DMS114 treated with DMSO at 0.1 percent for 48 hours (cell line): ENCODE measurements around the gene ERBIN.

Source experiments
- DNase-seq: peaks from one replicate; lab custom pipeline; 2025; ENCODE audit not compliant: unreplicated experiment; lab: John Stamatoyannopoulos, UW

Gene ERBIN

DNA sequence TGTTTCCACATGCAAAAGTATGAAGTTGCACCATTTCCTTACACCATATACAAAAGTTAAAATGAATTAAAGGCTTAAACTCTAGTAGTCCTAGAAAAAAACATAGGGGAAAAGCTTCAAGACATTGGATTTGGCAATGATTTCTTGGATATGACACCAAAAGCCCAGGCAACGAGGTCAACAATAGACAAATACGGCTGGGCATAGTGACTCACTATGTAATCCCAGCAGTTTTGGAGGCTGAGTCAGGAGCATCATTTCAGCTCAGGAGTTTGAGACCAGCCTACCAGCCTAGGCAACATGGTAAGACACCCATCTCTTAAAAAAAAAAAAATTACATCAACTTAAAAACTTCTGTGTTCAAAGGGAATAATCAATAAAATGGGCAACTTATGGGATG is 186.8 kb downstream of the ERBIN start:
- DNase-seq = no peak

DNA sequence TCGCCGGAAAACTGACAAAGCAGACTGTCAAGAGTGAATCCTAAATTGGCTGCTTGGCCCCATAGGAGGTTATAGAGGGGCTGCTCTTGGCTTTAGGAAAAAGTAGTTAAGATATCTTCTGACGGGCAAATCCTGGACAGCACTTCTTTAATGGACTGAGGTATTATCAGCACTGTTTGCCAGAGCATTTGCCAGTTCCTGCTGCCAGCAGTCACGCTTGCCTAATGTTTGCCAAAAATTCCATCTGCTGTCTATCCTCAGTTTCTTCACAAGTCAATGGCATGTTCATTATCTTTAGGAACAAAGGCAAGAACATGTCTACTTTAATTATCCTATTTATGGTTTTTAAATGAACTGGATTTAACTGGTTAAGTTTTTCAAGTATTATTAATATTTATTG is 191.9 kb downstream of the ERBIN start:
- DNase-seq = no peak

DNA sequence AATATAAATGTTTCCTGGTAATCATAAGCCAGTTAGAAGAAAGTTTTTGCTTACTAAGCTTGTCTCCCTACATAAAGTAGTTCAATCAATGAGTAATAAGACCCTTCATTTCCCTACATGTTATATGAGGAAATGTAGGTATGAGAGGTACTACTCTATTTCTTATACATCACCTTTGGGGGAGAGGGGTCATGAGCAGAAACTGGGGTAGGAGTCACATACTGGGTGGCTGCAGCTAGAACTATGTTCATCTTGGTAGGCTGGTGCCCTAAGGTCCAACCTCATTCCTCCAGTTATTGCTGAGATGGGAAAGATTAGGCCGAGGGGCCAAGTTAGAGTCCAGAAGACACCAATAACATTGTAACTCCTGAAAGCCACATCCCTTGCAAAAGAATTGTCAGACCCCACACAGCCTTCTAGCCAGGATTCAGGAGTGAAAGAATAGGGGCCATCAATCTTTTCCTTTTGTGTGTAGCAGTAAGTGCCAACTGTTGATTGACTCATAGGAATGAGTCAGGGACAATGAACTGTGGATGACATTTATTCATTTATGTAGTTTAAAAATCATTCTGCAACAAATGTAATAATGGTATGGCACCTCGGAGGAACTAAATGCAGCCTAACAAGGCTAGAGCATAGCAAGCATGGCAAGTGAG is 196.1 kb downstream of the ERBIN start:
- DNase-seq = no peak

- DNase-seq = no peak
These were observed 202.8 kb downstream of the ERBIN start for GRCh38 chr5:66129144-66129543.

DNA sequence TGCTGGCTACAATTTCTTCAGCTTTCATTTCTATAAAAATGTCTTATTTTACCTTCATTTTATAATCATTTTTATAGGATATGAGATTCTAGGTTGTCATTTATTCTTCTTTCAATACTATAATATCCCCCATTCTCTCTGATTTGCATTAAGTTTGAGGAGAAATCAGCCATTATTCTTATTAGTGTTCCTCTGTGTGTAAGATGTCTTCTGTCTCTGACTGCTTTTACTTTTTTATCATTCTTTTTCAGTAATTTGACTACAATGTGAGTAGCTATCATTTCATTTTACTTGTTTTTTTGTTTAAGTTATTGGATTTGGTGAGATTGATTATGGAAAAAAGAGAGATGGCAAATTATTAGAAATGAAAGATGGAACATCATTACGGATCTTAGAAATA is 204.1 kb downstream of the ERBIN start:
- no peak for DNase-seq
